NCI-H226 (cell line): ENCODE data around the gene HSD17B2.
"Not testable (repeated sequence)": the region's sequence is repeated elsewhere in the genome, so short reads cannot be mapped to it uniquely, and the experiment has no call there.

Source experiments
- DNase-seq: peaks from one replicate; pipeline ENCODE4 v3.0.0-alpha.2; 2015

Gene HSD17B2

GRCh38 chr16:82034981-82035612, at the start of gene HSD17B2:
TSS of gene HSD17B2 (plus strand) at chr16:82035253. CDS start at chr16:82035425, 172 bp downstream.
- DNase-seq, result peak; percentile 3

- DNase-seq, result no peak
These were observed 47.9 kb upstream of the HSD17B2 start for GRCh38 chr16:81987121-81987520.

GRCh38 chr16:81987706-81988105, 47.3 kb upstream of the HSD17B2 start:
- no peak for DNase-seq

GRCh38 chr16:81992859-81993258, 42.2 kb upstream of the HSD17B2 start:
- DNase-seq, result no peak

- DNase-seq, result no peak
These were observed 40.6 kb upstream of the HSD17B2 start for GRCh38 chr16:81994485-81994884.

- DNase-seq, result no peak
These were observed 39.4 kb upstream of the HSD17B2 start for GRCh38 chr16:81995651-81996050.

- DNase-seq, result peak; percentile 66
These were observed 38.2 kb upstream of the HSD17B2 start for GRCh38 chr16:81996664-81997509.

GRCh38 chr16:81997738-81998137, 37.3 kb upstream of the HSD17B2 start:
- peak; percentile 78 for DNase-seq

GRCh38 chr16:82002831-82003230, 32.2 kb upstream of the HSD17B2 start:
- DNase-seq, result no peak

- DNase-seq, result no peak
These were observed 30.5 kb upstream of the HSD17B2 start for GRCh38 chr16:82004601-82005000.

- DNase-seq, result no peak
These were observed 29.8 kb upstream of the HSD17B2 start for GRCh38 chr16:82005027-82005830.

GRCh38 chr16:82006036-82006435, 29.0 kb upstream of the HSD17B2 start:
- DNase-seq, result no peak

GRCh38 chr16:82007189-82007588, 27.9 kb upstream of the HSD17B2 start:
- no peak for DNase-seq

- DNase-seq, result no peak
These were observed 26.0 kb upstream of the HSD17B2 start for GRCh38 chr16:82008957-82009592.

- not testable (repeated sequence) for DNase-seq
These were observed 25.3 kb upstream of the HSD17B2 start for GRCh38 chr16:82009789-82010188.

GRCh38 chr16:82010649-82011048, 24.4 kb upstream of the HSD17B2 start:
- no peak for DNase-seq

GRCh38 chr16:82011199-82011641, 23.8 kb upstream of the HSD17B2 start, which contains the start of gene SDR42E1:
TSS of gene SDR42E1 (minus strand) at chr16:82011470. CDS start at chr16:82000858, 10,612 bp downstream.
- no peak for DNase-seq

GRCh38 chr16:82013139-82013538, 21.9 kb upstream of the HSD17B2 start:
- DNase-seq, result no peak

- DNase-seq, result no peak
These were observed 18.8 kb upstream of the HSD17B2 start for GRCh38 chr16:82016263-82016662.

- no peak for DNase-seq
These were observed 18.1 kb upstream of the HSD17B2 start for GRCh38 chr16:82016964-82017363.

- DNase-seq, result no peak
These were observed 17.0 kb upstream of the HSD17B2 start for GRCh38 chr16:82017911-82018568.

- no peak for DNase-seq
These were observed 15.5 kb upstream of the HSD17B2 start for GRCh38 chr16:82019535-82019934.
